Tibial nerve (tissue), 3 donors: ENCODE data around the gene SLC26A9.

ENCODE experiments used
- POLR2A ChIP-seq, 2 donors: fragments of 450-650 bp; IDR thresholded peaks; one replicate each; pipeline ENCODE4 v1.6.1; 2017; ENCODE audit warnings: antibody characterized with exemption in 2 of 2, mild to moderate bottlenecking in 2 of 2, moderate library complexity in 2 of 2
- TF ChIP-seq, protein P1 (sequence below), 5 experiments: fragments of 200-600 bp in 3 of 5; fragments of 450-650 bp in 2 of 5; sonication (generic) in 3 of 5; IDR thresholded peaks; one replicate each; pipeline ENCODE4 v1.5.1; 2016 to 2019; ENCODE audit warnings: antibody characterized with exemption in 5 of 5, mild to moderate bottlenecking in 3 of 5, moderate library complexity in 2 of 5

DNA sequence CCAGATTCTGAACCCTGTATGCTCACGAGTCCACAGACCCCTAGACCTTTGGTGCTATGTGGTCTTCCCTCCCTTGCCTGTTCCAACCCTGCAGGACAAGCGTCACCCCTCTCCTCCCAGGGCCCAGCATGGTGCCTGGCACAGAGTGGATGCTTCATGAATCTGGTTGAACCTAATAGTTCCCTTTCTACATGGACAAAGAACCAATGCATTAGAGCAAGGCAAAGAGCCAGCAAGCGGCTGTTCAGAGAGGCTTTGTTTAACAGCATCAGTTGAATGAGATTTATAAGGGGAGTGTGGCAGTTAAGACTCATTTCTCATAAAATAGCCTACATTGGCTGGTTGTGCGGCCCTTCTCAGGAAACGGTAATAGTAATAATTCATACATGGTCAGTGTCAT is 14.9 kb downstream of the SLC26A9 start:
- TF ChIP-seq POLR2A (IDR thresholded peaks at IDR 0.05) = no peak
- TF ChIP-seq, protein P1, sequence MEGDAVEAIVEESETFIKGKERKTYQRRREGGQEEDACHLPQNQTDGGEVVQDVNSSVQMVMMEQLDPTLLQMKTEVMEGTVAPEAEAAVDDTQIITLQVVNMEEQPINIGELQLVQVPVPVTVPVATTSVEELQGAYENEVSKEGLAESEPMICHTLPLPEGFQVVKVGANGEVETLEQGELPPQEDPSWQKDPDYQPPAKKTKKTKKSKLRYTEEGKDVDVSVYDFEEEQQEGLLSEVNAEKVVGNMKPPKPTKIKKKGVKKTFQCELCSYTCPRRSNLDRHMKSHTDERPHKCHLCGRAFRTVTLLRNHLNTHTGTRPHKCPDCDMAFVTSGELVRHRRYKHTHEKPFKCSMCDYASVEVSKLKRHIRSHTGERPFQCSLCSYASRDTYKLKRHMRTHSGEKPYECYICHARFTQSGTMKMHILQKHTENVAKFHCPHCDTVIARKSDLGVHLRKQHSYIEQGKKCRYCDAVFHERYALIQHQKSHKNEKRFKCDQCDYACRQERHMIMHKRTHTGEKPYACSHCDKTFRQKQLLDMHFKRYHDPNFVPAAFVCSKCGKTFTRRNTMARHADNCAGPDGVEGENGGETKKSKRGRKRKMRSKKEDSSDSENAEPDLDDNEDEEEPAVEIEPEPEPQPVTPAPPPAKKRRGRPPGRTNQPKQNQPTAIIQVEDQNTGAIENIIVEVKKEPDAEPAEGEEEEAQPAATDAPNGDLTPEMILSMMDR (IDR thresholded peaks at IDR 0.05) = no peak
